WTC11 (cell line): ENCODE data around the gene UCK2. TPM values are rescaled to one million over a fixed set of nuclear protein-coding genes. Genes with fewer than 3 reads are reported as not detected.
A peak's percentile ranks its signal among the peaks of the same experiment; 100 is the strongest.

Experiments used
- ATAC-seq: fragments of 200-7000 bp; cut with Tn5 transposase; 2 replicates; pipeline ENCODE4 v1.10.0; 2021; ENCODE audit warnings: mild to moderate bottlenecking, moderate library complexity
- CTCF ChIA-PET: fragments of 300-600 bp; sonication (Branson Sonifier 250); formaldehyde crosslinking; loops from one replicate; lab custom pipeline; 2021; ENCODE audit warnings: antibody characterized with exemption; lab: Charles Lee
- POLR2A ChIA-PET: fragments of 350-600 bp; sonication (Branson Sonifier 250); formaldehyde crosslinking; loops from one replicate; lab custom pipeline; 2021; ENCODE audit warnings: antibody characterized with exemption; lab: Charles Lee
- DNase-seq: peaks from one replicate; pipeline ENCODE4 v3.0.0; 2021; ENCODE audit warnings: low spot score
- H3K27ac Mint-ChIP-seq: 2 replicates; pipeline ENCODE4 v1.8.0; 2021; ENCODE audit warnings: mixed read lengths
- H3K27me3 Mint-ChIP-seq: 2 replicates; pipeline ENCODE4 v1.8.0; 2021; ENCODE audit warnings: low read depth, mild to moderate bottlenecking, moderate library complexity, mixed read lengths
- H3K36me3 Mint-ChIP-seq: 2 replicates; pipeline ENCODE4 v1.8.0; 2021; ENCODE audit warnings: mixed read lengths
- H3K4me1 Mint-ChIP-seq: 2 replicates; pipeline ENCODE4 v1.8.0; 2022; ENCODE audit warnings: mixed read lengths
- H3K4me3 Mint-ChIP-seq: 2 replicates; pipeline ENCODE4 v1.8.0; 2021; ENCODE audit warnings: mild to moderate bottlenecking, moderate library complexity, mixed read lengths
- H3K9me3 Mint-ChIP-seq: 2 replicates; pipeline ENCODE4 v1.8.0; 2021; ENCODE audit warnings: mixed read lengths
- CBFB ChIP-seq: sonication (generic); formaldehyde crosslinking; IDR thresholded peaks from 2 replicates; pipeline ENCODE4 v1.8.1; 2022; ENCODE audit warnings: mild to moderate bottlenecking, low read depth, missing genetic modification reagents
- CREB1 ChIP-seq: sonication (generic); formaldehyde crosslinking; IDR thresholded peaks from 2 replicates; pipeline ENCODE4 v1.8.0; 2023; ENCODE audit warnings: mild to moderate bottlenecking, missing genetic modification reagents
- ETV6 ChIP-seq: sonication (generic); formaldehyde crosslinking; IDR thresholded peaks from 2 replicates; pipeline ENCODE4 v1.8.1; 2022; ENCODE audit warnings: mild to moderate bottlenecking, missing genetic modification reagents
- FOXP1 ChIP-seq: sonication (generic); formaldehyde crosslinking; IDR thresholded peaks from 2 replicates; pipeline ENCODE4 v1.8.0; 2022; ENCODE audit warnings: missing genetic modification reagents, mild to moderate bottlenecking, moderate library complexity, borderline replicate concordance
- HMGXB4 ChIP-seq: sonication (generic); formaldehyde crosslinking; IDR thresholded peaks from 2 replicates; pipeline ENCODE4 v1.8.1; 2023; ENCODE audit warnings: mild to moderate bottlenecking, moderate library complexity, missing genetic modification reagents
- JUN ChIP-seq: sonication (generic); formaldehyde crosslinking; IDR thresholded peaks from 2 replicates; pipeline ENCODE4 v1.8.0; 2023; ENCODE audit warnings: mild to moderate bottlenecking, missing genetic modification reagents
- NFYB ChIP-seq: sonication (generic); formaldehyde crosslinking; conservative IDR thresholded peaks from 2 replicates; pipeline ENCODE4 v1.8.0; 2022; ENCODE audit warnings: low read depth, missing genetic modification reagents
- NR1H2 ChIP-seq: sonication (generic); formaldehyde crosslinking; IDR thresholded peaks from 2 replicates; pipeline ENCODE4 v1.9.0; 2021; ENCODE audit warnings: mild to moderate bottlenecking, moderate library complexity, missing genetic modification reagents
- PREB ChIP-seq: sonication (generic); formaldehyde crosslinking; IDR thresholded peaks from 2 replicates; pipeline ENCODE4 v1.8.1; 2022; ENCODE audit warnings: mild to moderate bottlenecking, missing genetic modification reagents, moderate library complexity, borderline replicate concordance
- PRRX2 ChIP-seq: fragments of 250-450 bp; sonication (Bioruptor Pico); IDR thresholded peaks from 2 replicates; pipeline ENCODE4 v1.8.0; 2021; ENCODE audit warnings: mild to moderate bottlenecking
- SOX15 ChIP-seq: fragments of 250-450 bp; sonication (Bioruptor Pico); IDR thresholded peaks from 2 replicates; pipeline ENCODE4 v1.9.0; 2021; ENCODE audit warnings: mild to moderate bottlenecking
- SP1 ChIP-seq: sonication (generic); formaldehyde crosslinking; conservative IDR thresholded peaks from 2 replicates; pipeline ENCODE4 v1.8.1; 2022; ENCODE audit warnings: missing genetic modification reagents
- total RNA-seq: library from RNA; stranded (reverse); gene quantifications from 3 replicates; pipeline ENCODE4 v1.2.3, GENCODE V29; 2021
- TF ChIP-seq, protein P1 (sequence below): fragments of 250-450 bp; sonication (Bioruptor Pico); IDR thresholded peaks from 2 replicates; pipeline ENCODE4 v1.8.0; 2021; ENCODE audit warnings: mild to moderate bottlenecking
- TF ChIP-seq, protein P2 (sequence below): sonication (generic); formaldehyde crosslinking; IDR thresholded peaks from 2 replicates; pipeline ENCODE4 v1.8.0; 2022; ENCODE audit warnings: mild to moderate bottlenecking, missing genetic modification reagents
- TF ChIP-seq, protein P3 (sequence below): sonication (generic); formaldehyde crosslinking; IDR thresholded peaks from 2 replicates; pipeline ENCODE4 v1.8.0; 2023; ENCODE audit warnings: missing genetic modification reagents, mild to moderate bottlenecking, borderline replicate concordance
- TF ChIP-seq, protein P4 (sequence below): sonication (generic); formaldehyde crosslinking; IDR thresholded peaks from 2 replicates; pipeline ENCODE4 v1.8.1; 2022; ENCODE audit warnings: mild to moderate bottlenecking, moderate library complexity, missing genetic modification reagents

Gene UCK2
- total RNA-seq, 1 experiment from 2014 or later, result 85.7 TPM

GRCh38 chr1:165826565-165827267 is 698 bp upstream of the UCK2 start:
- 0 out of 2 replicates have a peak, but pooled peaks cover 3% of the 10 kb centered on the region for H3K9me3 Mint-ChIP-seq
- ChIA-PET CTCF (no interaction called here), POLR2A (interaction anchor here (0.7 kb wide), 1 partner anchor 43 kb away, joined by 3 read pairs; no protein-coding TSS in a partner anchor)
- H3K27ac Mint-ChIP-seq, result peak overlapping the region; percentile 70
- ATAC-seq (no peak), DNase-seq (no peak)
- H3K4me1 Mint-ChIP-seq, result peaks cover 26% of the 10 kb centered on the region
- H3K36me3 Mint-ChIP-seq, result peaks cover 11% of the 10 kb centered on the region
- TF ChIP-seq SOX15 (CRISPR knock-in tag) (no peak), CBFB (CRISPR knock-in tag) (no peak), HMGXB4 (CRISPR knock-in tag) (no peak), SP1 (CRISPR knock-in tag) (no peak), ETV6 (CRISPR knock-in tag) (no peak), NFYB (CRISPR knock-in tag) (no peak), CREB1 (CRISPR knock-in tag) (no peak), NR1H2 (CRISPR knock-in tag) (no peak), PRRX2 (CRISPR knock-in tag) (no peak)
- TF ChIP-seq, protein P1, sequence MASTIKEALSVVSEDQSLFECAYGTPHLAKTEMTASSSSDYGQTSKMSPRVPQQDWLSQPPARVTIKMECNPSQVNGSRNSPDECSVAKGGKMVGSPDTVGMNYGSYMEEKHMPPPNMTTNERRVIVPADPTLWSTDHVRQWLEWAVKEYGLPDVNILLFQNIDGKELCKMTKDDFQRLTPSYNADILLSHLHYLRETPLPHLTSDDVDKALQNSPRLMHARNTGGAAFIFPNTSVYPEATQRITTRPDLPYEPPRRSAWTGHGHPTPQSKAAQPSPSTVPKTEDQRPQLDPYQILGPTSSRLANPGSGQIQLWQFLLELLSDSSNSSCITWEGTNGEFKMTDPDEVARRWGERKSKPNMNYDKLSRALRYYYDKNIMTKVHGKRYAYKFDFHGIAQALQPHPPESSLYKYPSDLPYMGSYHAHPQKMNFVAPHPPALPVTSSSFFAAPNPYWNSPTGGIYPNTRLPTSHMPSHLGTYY, result no peak
- no peaks in the 10 kb centered on the region for H3K27me3 Mint-ChIP-seq
- H3K4me3 Mint-ChIP-seq, result peak overlapping the region; percentile 75

- ChIA-PET POLR2A (interaction anchor here (0.5 to 1.8 kb wide), 5 partner anchors 11 to 237 kb away, joined by 3 to 5 read pairs (median 5); partner anchors contain the start of gene TMCO1), CTCF (interaction anchor here (0.9 kb wide), 1 partner anchor 17 kb away, joined by 3 read pairs; no protein-coding TSS in a partner anchor)
- Mint-ChIP-seq H3K4me1 (peaks cover 40% of the 10 kb centered on the region), H3K4me3 (peak overlapping the region; percentile 88), H3K27ac (peak overlapping the region; percentile 98), H3K27me3 (no peaks in the 10 kb centered on the region), H3K9me3 (0 out of 2 replicates have a peak, but pooled peaks cover 3% of the 10 kb centered on the region), H3K36me3 (peaks cover 11% of the 10 kb centered on the region)
- ATAC-seq (peak; percentile 9), DNase-seq (peak; percentile 40)
- TF ChIP-seq JUN (CRISPR knock-in tag), result peak; percentile 5; the same call in 1 of the 2 replicates
- no peak for TF ChIP-seq FOXP1
- TF ChIP-seq, protein P2, sequence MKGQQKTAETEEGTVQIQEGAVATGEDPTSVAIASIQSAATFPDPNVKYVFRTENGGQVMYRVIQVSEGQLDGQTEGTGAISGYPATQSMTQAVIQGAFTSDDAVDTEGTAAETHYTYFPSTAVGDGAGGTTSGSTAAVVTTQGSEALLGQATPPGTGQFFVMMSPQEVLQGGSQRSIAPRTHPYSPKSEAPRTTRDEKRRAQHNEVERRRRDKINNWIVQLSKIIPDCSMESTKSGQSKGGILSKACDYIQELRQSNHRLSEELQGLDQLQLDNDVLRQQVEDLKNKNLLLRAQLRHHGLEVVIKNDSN (CRISPR knock-in tag), result 0 out of 2 replicates have a peak, but pooled peaks have one; percentile 31
- TF ChIP-seq, protein P3, sequence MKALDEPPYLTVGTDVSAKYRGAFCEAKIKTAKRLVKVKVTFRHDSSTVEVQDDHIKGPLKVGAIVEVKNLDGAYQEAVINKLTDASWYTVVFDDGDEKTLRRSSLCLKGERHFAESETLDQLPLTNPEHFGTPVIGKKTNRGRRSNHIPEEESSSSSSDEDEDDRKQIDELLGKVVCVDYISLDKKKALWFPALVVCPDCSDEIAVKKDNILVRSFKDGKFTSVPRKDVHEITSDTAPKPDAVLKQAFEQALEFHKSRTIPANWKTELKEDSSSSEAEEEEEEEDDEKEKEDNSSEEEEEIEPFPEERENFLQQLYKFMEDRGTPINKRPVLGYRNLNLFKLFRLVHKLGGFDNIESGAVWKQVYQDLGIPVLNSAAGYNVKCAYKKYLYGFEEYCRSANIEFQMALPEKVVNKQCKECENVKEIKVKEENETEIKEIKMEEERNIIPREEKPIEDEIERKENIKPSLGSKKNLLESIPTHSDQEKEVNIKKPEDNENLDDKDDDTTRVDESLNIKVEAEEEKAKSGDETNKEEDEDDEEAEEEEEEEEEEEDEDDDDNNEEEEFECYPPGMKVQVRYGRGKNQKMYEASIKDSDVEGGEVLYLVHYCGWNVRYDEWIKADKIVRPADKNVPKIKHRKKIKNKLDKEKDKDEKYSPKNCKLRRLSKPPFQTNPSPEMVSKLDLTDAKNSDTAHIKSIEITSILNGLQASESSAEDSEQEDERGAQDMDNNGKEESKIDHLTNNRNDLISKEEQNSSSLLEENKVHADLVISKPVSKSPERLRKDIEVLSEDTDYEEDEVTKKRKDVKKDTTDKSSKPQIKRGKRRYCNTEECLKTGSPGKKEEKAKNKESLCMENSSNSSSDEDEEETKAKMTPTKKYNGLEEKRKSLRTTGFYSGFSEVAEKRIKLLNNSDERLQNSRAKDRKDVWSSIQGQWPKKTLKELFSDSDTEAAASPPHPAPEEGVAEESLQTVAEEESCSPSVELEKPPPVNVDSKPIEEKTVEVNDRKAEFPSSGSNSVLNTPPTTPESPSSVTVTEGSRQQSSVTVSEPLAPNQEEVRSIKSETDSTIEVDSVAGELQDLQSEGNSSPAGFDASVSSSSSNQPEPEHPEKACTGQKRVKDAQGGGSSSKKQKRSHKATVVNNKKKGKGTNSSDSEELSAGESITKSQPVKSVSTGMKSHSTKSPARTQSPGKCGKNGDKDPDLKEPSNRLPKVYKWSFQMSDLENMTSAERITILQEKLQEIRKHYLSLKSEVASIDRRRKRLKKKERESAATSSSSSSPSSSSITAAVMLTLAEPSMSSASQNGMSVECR (CRISPR knock-in tag), result peak; percentile 69
- no peak for TF ChIP-seq PREB (CRISPR knock-in tag)
- TF ChIP-seq, protein P4, sequence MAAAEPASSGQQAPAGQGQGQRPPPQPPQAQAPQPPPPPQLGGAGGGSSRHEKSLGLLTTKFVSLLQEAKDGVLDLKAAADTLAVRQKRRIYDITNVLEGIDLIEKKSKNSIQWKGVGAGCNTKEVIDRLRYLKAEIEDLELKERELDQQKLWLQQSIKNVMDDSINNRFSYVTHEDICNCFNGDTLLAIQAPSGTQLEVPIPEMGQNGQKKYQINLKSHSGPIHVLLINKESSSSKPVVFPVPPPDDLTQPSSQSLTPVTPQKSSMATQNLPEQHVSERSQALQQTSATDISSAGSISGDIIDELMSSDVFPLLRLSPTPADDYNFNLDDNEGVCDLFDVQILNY (CRISPR knock-in tag), result peak; percentile 62; the same call in 1 of the 2 replicates
Measured at GRCh38 chr1:165828103-165828668, 772 bp downstream of the UCK2 start.
